HepG2 (cell line): ENCODE data around the gene HNRNPUL2. TPM values are rescaled to one million over a fixed set of nuclear protein-coding genes. Genes with fewer than 3 reads are reported as not detected.

Experiments used
- CREBL2 ChIP-seq: sonication (generic); formaldehyde crosslinking; IDR thresholded peaks from 2 replicates; pipeline ENCODE4 v1.8.1; 2023; ENCODE audit warnings: missing genetic modification reagents, mild to moderate bottlenecking, borderline replicate concordance
- GATAD1 ChIP-seq: IDR thresholded peaks from 2 replicates; pipeline ENCODE4 v1.6.1; 2016; ENCODE audit warnings: missing genetic modification reagents, missing compliant biosample characterization
- GLI4 ChIP-seq: sonication (generic); formaldehyde crosslinking; IDR thresholded peaks from 2 replicates; pipeline ENCODE4 v1.5.1; 2020; ENCODE audit warnings: missing genetic modification reagents, mild to moderate bottlenecking, moderate library complexity, borderline replicate concordance
- IRX3 ChIP-seq: sonication (generic); formaldehyde crosslinking; IDR thresholded peaks from 2 replicates; pipeline ENCODE4 v1.8.1; 2023; ENCODE audit warnings: mild to moderate bottlenecking, low read depth, missing genetic modification reagents, borderline replicate concordance
- MYC ChIP-seq: sonication (generic); formaldehyde crosslinking; IDR thresholded peaks from 2 replicates; pipeline ENCODE4 v1.9.0; 2021; ENCODE audit warnings: missing genetic modification reagents, borderline replicate concordance
- POGZ ChIP-seq: sonication (generic); formaldehyde crosslinking; IDR thresholded peaks from 2 replicates; pipeline ENCODE4 v1.4.0; 2020; ENCODE audit warnings: mild to moderate bottlenecking, missing genetic modification reagents
- RXRB ChIP-seq: IDR thresholded peaks from 2 replicates; pipeline ENCODE4 v1.6.1; 2016; ENCODE audit warnings: borderline replicate concordance, missing genetic modification reagents, missing compliant biosample characterization
- STAT6 ChIP-seq: sonication (generic); formaldehyde crosslinking; IDR thresholded peaks from 2 replicates; pipeline ENCODE4 v1.4.0; 2020; ENCODE audit warnings: missing genetic modification reagents, mild to moderate bottlenecking, borderline replicate concordance
- ZNF296 ChIP-seq: sonication (generic); formaldehyde crosslinking; conservative IDR thresholded peaks from 2 replicates; pipeline ENCODE4 v1.5.0; 2020; ENCODE audit warnings: mild to moderate bottlenecking, missing genetic modification reagents
- ZNF335 ChIP-seq: sonication (generic); formaldehyde crosslinking; IDR thresholded peaks from 2 replicates; pipeline ENCODE4 v1.4.0; 2020; ENCODE audit warnings: missing genetic modification reagents
- ZNF510 ChIP-seq: sonication (generic); formaldehyde crosslinking; IDR thresholded peaks from 2 replicates; pipeline ENCODE4 v1.4.0; 2020; ENCODE audit warnings: low read depth, mild to moderate bottlenecking, missing genetic modification reagents
- ZNF567 ChIP-seq: sonication (generic); formaldehyde crosslinking; IDR thresholded peaks from 2 replicates; pipeline ENCODE4 v1.8.1; 2023; ENCODE audit warnings: mild to moderate bottlenecking, missing genetic modification reagents, borderline replicate concordance
- ZNF674 ChIP-seq: sonication (generic); formaldehyde crosslinking; IDR thresholded peaks from 2 replicates; pipeline ENCODE4 v1.5.0; 2020; ENCODE audit warnings: low read depth, mild to moderate bottlenecking, missing genetic modification reagents
- ZNF678 ChIP-seq: sonication (generic); formaldehyde crosslinking; IDR thresholded peaks from 2 replicates; pipeline ENCODE4 v1.4.0; 2020; ENCODE audit warnings: mild to moderate bottlenecking, missing genetic modification reagents
- polyA plus RNA-seq, 8 experiments: library from polyadenylated mRNA; depleted of rRNA in 3 of 8; stranded (reverse) in 7 of 8; unstranded in 1 of 8; fragments of >200 nt; fragmentation: Illumina TruSeq in 4 of 8; extraction: Trizol in 4 of 8; gene quantifications; 2 replicates each; pipeline versions ENCODE4 v1.2.1 to v1.2.3, GENCODE V29; 2011 to 2016; ENCODE audit warnings: low read depth in 4 of 8, missing spikeins in 1 of 8, mixed read lengths in 1 of 8; ENCODE audit not compliant: insufficient read depth in 1 of 8
- total RNA-seq, 5 experiments: library from RNA; depleted of rRNA; stranded (reverse); fragments of >200 nt; fragmentation: Illumina TruSeq; extraction: Trizol; gene quantifications; 2 replicates each; pipeline ENCODE4 v1.2.3, GENCODE V29; 2016; ENCODE audit warnings: low read depth in 1 of 5
- TF ChIP-seq, protein P1 (sequence below): sonication (generic); formaldehyde crosslinking; IDR thresholded peaks from 2 replicates; pipeline ENCODE4 v1.4.0; 2020; ENCODE audit warnings: missing genetic modification reagents, borderline replicate concordance
- TF ChIP-seq, protein P2 (sequence below): sonication (generic); formaldehyde crosslinking; IDR thresholded peaks from 2 replicates; pipeline ENCODE4 v1.5.1; 2020; ENCODE audit warnings: mild to moderate bottlenecking, missing genetic modification reagents, moderate library complexity
- TF ChIP-seq, protein P3 (sequence below): sonication (generic); formaldehyde crosslinking; IDR thresholded peaks from 2 replicates; pipeline ENCODE4 v1.5.0; 2020; ENCODE audit warnings: mild to moderate bottlenecking, missing genetic modification reagents

The HNRNPUL2 gene
- total and polyA plus RNA-seq, 2 of the 13 experiments (the other 11 are each of a cell fraction or from before 2014, with no cell fraction given), result 8.4 to 9.6 TPM

DNA sequence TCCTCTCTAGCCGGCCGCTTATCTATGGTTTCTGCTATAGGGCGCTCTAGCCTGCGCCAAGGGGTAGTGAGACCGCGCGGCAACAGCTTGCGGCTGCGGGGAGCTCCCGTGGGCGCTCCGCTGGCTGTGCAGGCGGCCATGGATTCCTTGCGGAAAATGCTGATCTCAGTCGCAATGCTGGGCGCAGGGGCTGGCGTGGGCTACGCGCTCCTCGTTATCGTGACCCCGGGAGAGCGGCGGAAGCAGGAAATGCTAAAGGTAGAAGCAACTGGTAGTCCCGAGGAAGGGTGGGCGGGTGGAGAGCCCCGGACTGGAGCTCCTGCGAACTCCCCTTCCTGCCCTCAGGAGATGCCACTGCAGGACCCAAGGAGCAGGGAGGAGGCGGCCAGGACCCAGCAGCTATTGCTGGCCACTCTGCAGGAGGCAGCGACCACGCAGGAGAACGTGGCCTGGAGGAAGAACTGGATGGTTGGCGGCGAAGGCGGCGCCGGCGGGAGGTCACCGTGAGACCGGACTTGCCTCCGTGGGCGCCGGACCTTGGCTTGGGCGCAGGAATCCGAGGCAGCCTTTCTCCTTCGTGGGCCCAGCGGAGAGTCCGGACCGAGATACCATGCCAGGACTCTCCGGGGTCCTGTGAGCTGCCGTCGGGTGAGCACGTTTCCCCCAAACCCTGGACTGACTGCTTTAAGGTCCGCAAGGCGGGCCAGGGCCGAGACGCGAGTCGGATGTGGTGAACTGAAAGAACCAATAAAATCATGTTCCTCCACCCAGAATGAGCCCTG, 55.5 kb downstream of the HNRNPUL2 start, which contains the start of the genes LBHD1 and UQCC3 (continued):
- TF ChIP-seq, protein P1, sequence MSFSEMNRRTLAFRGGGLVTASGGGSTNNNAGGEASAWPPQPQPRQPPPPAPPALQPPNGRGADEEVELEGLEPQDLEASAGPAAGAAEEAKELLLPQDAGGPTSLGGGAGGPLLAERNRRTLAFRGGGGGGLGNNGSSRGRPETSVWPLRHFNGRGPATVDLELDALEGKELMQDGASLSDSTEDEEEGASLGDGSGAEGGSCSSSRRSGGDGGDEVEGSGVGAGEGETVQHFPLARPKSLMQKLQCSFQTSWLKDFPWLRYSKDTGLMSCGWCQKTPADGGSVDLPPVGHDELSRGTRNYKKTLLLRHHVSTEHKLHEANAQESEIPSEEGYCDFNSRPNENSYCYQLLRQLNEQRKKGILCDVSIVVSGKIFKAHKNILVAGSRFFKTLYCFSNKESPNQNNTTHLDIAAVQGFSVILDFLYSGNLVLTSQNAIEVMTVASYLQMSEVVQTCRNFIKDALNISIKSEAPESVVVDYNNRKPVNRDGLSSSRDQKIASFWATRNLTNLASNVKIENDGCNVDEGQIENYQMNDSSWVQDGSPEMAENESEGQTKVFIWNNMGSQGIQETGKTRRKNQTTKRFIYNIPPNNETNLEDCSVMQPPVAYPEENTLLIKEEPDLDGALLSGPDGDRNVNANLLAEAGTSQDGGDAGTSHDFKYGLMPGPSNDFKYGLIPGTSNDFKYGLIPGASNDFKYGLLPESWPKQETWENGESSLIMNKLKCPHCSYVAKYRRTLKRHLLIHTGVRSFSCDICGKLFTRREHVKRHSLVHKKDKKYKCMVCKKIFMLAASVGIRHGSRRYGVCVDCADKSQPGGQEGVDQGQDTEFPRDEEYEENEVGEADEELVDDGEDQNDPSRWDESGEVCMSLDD (CRISPR knock-in tag), result no peak
- TF ChIP-seq MYC, result peak; percentile 69
- 0 out of 2 replicates have a peak, but pooled peaks have one; percentile 44 for TF ChIP-seq RXRB (CRISPR knock-in tag)
- no peak for TF ChIP-seq IRX3 (CRISPR knock-in tag)
- TF ChIP-seq, protein P2, sequence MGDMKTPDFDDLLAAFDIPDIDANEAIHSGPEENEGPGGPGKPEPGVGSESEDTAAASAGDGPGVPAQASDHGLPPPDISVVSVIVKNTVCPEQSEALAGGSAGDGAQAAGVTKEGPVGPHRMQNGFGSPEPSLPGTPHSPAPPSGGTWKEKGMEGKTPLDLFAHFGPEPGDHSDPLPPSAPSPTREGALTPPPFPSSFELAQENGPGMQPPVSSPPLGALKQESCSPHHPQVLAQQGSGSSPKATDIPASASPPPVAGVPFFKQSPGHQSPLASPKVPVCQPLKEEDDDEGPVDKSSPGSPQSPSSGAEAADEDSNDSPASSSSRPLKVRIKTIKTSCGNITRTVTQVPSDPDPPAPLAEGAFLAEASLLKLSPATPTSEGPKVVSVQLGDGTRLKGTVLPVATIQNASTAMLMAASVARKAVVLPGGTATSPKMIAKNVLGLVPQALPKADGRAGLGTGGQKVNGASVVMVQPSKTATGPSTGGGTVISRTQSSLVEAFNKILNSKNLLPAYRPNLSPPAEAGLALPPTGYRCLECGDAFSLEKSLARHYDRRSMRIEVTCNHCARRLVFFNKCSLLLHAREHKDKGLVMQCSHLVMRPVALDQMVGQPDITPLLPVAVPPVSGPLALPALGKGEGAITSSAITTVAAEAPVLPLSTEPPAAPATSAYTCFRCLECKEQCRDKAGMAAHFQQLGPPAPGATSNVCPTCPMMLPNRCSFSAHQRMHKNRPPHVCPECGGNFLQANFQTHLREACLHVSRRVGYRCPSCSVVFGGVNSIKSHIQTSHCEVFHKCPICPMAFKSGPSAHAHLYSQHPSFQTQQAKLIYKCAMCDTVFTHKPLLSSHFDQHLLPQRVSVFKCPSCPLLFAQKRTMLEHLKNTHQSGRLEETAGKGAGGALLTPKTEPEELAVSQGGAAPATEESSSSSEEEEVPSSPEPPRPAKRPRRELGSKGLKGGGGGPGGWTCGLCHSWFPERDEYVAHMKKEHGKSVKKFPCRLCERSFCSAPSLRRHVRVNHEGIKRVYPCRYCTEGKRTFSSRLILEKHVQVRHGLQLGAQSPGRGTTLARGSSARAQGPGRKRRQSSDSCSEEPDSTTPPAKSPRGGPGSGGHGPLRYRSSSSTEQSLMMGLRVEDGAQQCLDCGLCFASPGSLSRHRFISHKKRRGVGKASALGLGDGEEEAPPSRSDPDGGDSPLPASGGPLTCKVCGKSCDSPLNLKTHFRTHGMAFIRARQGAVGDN, result peak; percentile 86
- TF ChIP-seq ZNF296 (CRISPR knock-in tag), result no peak
- peak; percentile 65; the same call in 1 of the 2 replicates for TF ChIP-seq POGZ (CRISPR knock-in tag)
- 0 out of 2 replicates have a peak, but pooled peaks have one; percentile 63 for TF ChIP-seq STAT6 (CRISPR knock-in tag)
- TF ChIP-seq GLI4, result no peak
- no peak for TF ChIP-seq ZNF510 (CRISPR knock-in tag)
- peak; percentile 84 for TF ChIP-seq GATAD1 (CRISPR knock-in tag)
- TF ChIP-seq ZNF674 (CRISPR knock-in tag), result no peak
- TF ChIP-seq, protein P3, sequence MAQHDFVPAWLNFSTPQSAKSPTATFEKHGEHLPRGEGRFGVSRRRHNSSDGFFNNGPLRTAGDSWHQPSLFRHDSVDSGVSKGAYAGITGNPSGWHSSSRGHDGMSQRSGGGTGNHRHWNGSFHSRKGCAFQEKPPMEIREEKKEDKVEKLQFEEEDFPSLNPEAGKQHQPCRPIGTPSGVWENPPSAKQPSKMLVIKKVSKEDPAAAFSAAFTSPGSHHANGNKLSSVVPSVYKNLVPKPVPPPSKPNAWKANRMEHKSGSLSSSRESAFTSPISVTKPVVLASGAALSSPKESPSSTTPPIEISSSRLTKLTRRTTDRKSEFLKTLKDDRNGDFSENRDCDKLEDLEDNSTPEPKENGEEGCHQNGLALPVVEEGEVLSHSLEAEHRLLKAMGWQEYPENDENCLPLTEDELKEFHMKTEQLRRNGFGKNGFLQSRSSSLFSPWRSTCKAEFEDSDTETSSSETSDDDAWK, result no peak
- TF ChIP-seq ZNF567 (CRISPR knock-in tag), result peak; percentile 97
- no peak for TF ChIP-seq CREBL2 (CRISPR knock-in tag)
- peak; percentile 23 for TF ChIP-seq ZNF335
- no peak for TF ChIP-seq ZNF678 (CRISPR knock-in tag)
